A673 (cell line): ENCODE results near the gene CMTM5. TPM values are rescaled to one million over a fixed set of nuclear protein-coding genes. Genes with fewer than 3 reads are reported as not detected.
"Not testable (repeated sequence)": the region's sequence is repeated elsewhere in the genome, so short reads cannot be mapped to it uniquely, and the experiment has no call there.

ENCODE experiments used
- BruUV-seq: library from RNA; stranded (reverse); fragments of 400-500 nt; replicated peaks from 2 replicates; lab custom pipeline; 2021; lab: Mats Ljungman, UMichigan
- CTCF ChIA-PET: fragments of 300-600 bp; sonication (Branson Sonifier 250); formaldehyde crosslinking; loops from one replicate; lab custom pipeline; 2022; ENCODE audit warnings: antibody characterized with exemption; lab: Charles Lee
- POLR2A ChIA-PET: fragments of 300-600 bp; sonication (Branson Sonifier 250); formaldehyde crosslinking; loops from one replicate; lab custom pipeline; 2022; ENCODE audit warnings: antibody characterized with exemption; ENCODE audit not compliant: low non-redundant PET; lab: Charles Lee
- DNase-seq: peaks from one replicate; pipeline ENCODE4 v3.0.0-alpha.2; 2015; ENCODE audit warnings: low spot score
- H3K27ac ChIP-seq: fragments of 200-600 bp; sonication (generic); 2 replicates; pipeline ENCODE4 v1.5.1; 2016; ENCODE audit warnings: mixed run types, low read depth, mild to moderate bottlenecking, mixed read lengths, antibody characterized with exemption, low read length; ENCODE audit not compliant: poor library complexity, severe bottlenecking
- H3K27me3 ChIP-seq: fragments of 200-600 bp; sonication (generic); replicated peaks from 2 replicates; pipeline ENCODE4 v1.6.1; 2017; ENCODE audit warnings: mixed run types, low read depth, mild to moderate bottlenecking, mixed read lengths, antibody characterized with exemption, low read length; ENCODE audit not compliant: insufficient read depth, poor library complexity
- H3K36me3 ChIP-seq: fragments of 200-600 bp; sonication (generic); 2 replicates; pipeline ENCODE4 v1.6.1; 2016; ENCODE audit warnings: mixed run types, mild to moderate bottlenecking, mixed read lengths, antibody characterized with exemption, low read length; ENCODE audit not compliant: insufficient read depth, poor library complexity, severe bottlenecking
- H3K4me1 ChIP-seq: fragments of 200-600 bp; sonication (generic); 2 replicates; pipeline ENCODE4 v1.6.1; 2017; ENCODE audit warnings: mixed run types, mild to moderate bottlenecking, mixed read lengths, antibody characterized with exemption, low read length; ENCODE audit not compliant: insufficient read depth, poor library complexity, severe bottlenecking
- H3K4me3 ChIP-seq: fragments of 200-600 bp; sonication (generic); 2 replicates; pipeline ENCODE4 v1.5.1; 2016; ENCODE audit warnings: low read depth, mixed run types, mild to moderate bottlenecking, mixed read lengths, low read length; ENCODE audit not compliant: poor library complexity, severe bottlenecking
- H3K9me3 ChIP-seq: fragments of 200-600 bp; sonication (generic); 2 replicates; pipeline ENCODE4 v1.6.1; 2016; ENCODE audit warnings: mixed run types, low read depth, mild to moderate bottlenecking, mixed read lengths, antibody characterized with exemption, low read length; ENCODE audit not compliant: poor library complexity, severe bottlenecking
- CTCF ChIP-seq: fragments of 300-800, 200-600 bp; sonication (generic); conservative IDR thresholded peaks from 2 replicates; pipeline ENCODE4 v1.5.1; 2017; ENCODE audit warnings: low read depth, mild to moderate bottlenecking, antibody characterized with exemption, low read length, moderate library complexity, mixed read lengths
- EZH2 ChIP-seq: fragments of 200-600 bp; sonication (generic); IDR thresholded peaks from 2 replicates; pipeline ENCODE4 v1.6.1; 2017; ENCODE audit warnings: borderline replicate concordance, low read depth, mild to moderate bottlenecking, mixed read lengths, antibody characterized with exemption, low read length; ENCODE audit not compliant: poor library complexity, severe bottlenecking
- intact Hi-C: fragments of 100-400 bp; cut with micrococcal nuclease; formaldehyde crosslinking; loops from one replicate; pipeline ENCODE4 v1.10.0; 2022; ENCODE audit not compliant: unreplicated experiment
- total RNA-seq: library from RNA; stranded (reverse); gene quantifications from 2 replicates; pipeline ENCODE4 v1.2.3, GENCODE V29; 2021

The CMTM5 gene
- total RNA-seq, 1 experiment from 2014 or later = not detected

GRCh38 chr14:23416801-23417200 is 40.0 kb downstream of the CMTM5 start:
- intact Hi-C loops = no loop called here
- BruUV-seq = no TSS peak
- H3K4me3 ChIP-seq = no peak overlapping the region
- ChIA-PET CTCF (no interaction called here), POLR2A (no interaction called here)
- no peaks in the 10 kb centered on the region for H3K36me3 ChIP-seq
- H3K27ac ChIP-seq = no peak overlapping the region
- no peaks in the 10 kb centered on the region for H3K27me3 ChIP-seq
- H3K4me1 ChIP-seq = no peaks in the 10 kb centered on the region
- no peaks in the 10 kb centered on the region for H3K9me3 ChIP-seq
- TF ChIP-seq CTCF (no peak), EZH2 (no peak)
- DNase-seq = no peak

GRCh38 chr14:23417269-23417668 is 40.4 kb downstream of the CMTM5 start:
- CTCF ChIA-PET = not testable (repeated sequence)

GRCh38 chr14:23418021-23418420 is 41.2 kb downstream of the CMTM5 start:
- H3K27me3 ChIP-seq = no peaks in the 10 kb centered on the region
- no peak for TF ChIP-seq EZH2
- TF ChIP-seq CTCF = no peak
- ChIA-PET POLR2A (no interaction called here), CTCF (no interaction called here)
- DNase-seq = no peak
- intact Hi-C loops = no loop called here
- no peak overlapping the region for H3K27ac ChIP-seq
- no peak overlapping the region for H3K4me3 ChIP-seq
- H3K9me3 ChIP-seq = no peaks in the 10 kb centered on the region
- no TSS peak for BruUV-seq
- H3K4me1 ChIP-seq = no peaks in the 10 kb centered on the region
- no peaks in the 10 kb centered on the region for H3K36me3 ChIP-seq

More at GRCh38 chr14:23417269-23417668, 40.4 kb downstream of the CMTM5 start:
- POLR2A ChIA-PET, intact Hi-C loops, H3K4me3 ChIP-seq, H3K27me3 ChIP-seq, BruUV-seq, H3K9me3 ChIP-seq, H3K4me1 ChIP-seq, DNase-seq, H3K36me3 ChIP-seq, H3K27ac ChIP-seq: not testable (repeated sequence)

GRCh38 chr14:23419646-23420045 is 42.8 kb downstream of the CMTM5 start:
- POLR2A ChIA-PET, intact Hi-C loops, H3K36me3 ChIP-seq, H3K9me3 ChIP-seq, CTCF ChIA-PET, H3K4me3 ChIP-seq, DNase-seq, H3K4me1 ChIP-seq, BruUV-seq, H3K27ac ChIP-seq, H3K27me3 ChIP-seq: not testable (repeated sequence)
